Uterus (tissue), 4 donors: ENCODE data around the gene TSC2. TPM values are rescaled to one million over a fixed set of nuclear protein-coding genes. Genes with fewer than 3 reads are reported as not detected.

Source experiments
- DNase-seq, 2 donors: peaks; one replicate each; pipeline ENCODE4 v3.0.0-alpha.2; 2019 to 2020
- H3K27ac ChIP-seq, 2 donors: fragments of 200-600 bp; sonication (generic); 1 replicate in 1 of 2; 2 replicates in 1 of 2; pipeline ENCODE4 v1.5.1; 2016 to 2018
- H3K27me3 ChIP-seq, 2 donors: fragments of 200-600 bp; sonication (generic); one replicate each; pipeline ENCODE4 v1.5.1; 2018 to 2019; ENCODE audit warnings: control low read depth in 1 of 2
- H3K36me3 ChIP-seq, 2 donors: fragments of 200-600 bp; sonication (generic); one replicate each; pipeline ENCODE4 v1.5.1; 2019; ENCODE audit warnings: control low read depth in 1 of 2
- H3K4me1 ChIP-seq, 2 donors: fragments of 200-600 bp; sonication (generic); one replicate each; pipeline ENCODE4 v1.5.1; 2018 to 2019; ENCODE audit warnings: control low read depth in 1 of 2
- H3K4me3 ChIP-seq, 2 donors: fragments of 200-600 bp; sonication (generic); 1 replicate in 1 of 2; 2 replicates in 1 of 2; pipeline ENCODE4 v1.5.1; 2018 to 2019; ENCODE audit warnings: mild to moderate bottlenecking in 1 of 2
- H3K9me3 ChIP-seq, 2 donors: fragments of 200-600 bp; sonication (generic); one replicate each; pipeline ENCODE4 v1.5.1; 2019; ENCODE audit warnings: control low read depth in 1 of 2
- CTCF ChIP-seq, 4 experiments: fragments of 200-600 bp in 2 of 4; fragments of 450-650 bp in 2 of 4; sonication (generic) in 2 of 4; IDR thresholded peaks; one replicate each; pipeline ENCODE4 v1.5.1; 2016 to 2019; ENCODE audit warnings: antibody characterized with exemption in 4 of 4, mild to moderate bottlenecking in 2 of 4, moderate library complexity in 1 of 4
- POLR2A ChIP-seq, 2 donors: fragments of 450-650 bp; IDR thresholded peaks; one replicate each; pipeline ENCODE4 v1.6.1; 2016; ENCODE audit warnings: antibody characterized with exemption in 2 of 2, mild to moderate bottlenecking in 1 of 2, moderate library complexity in 1 of 2
- intact Hi-C: fragments of 100-400 bp; cut with DNase I; formaldehyde crosslinking; loops from one replicate; pipeline ENCODE4 v1.15.1; 2023; ENCODE audit warnings: low total_unique reads
- total RNA-seq, 4 donors: library from RNA; depleted of rRNA in 3 of 4; stranded (reverse); fragments of >200 nt in 3 of 4; gene quantifications; one replicate each; pipeline versions ENCODE4 v1.1.0 to v1.2.4, GENCODE V29; 2014 to 2023
- donor health status: DM: yes; HTN: yes; CAD: no.

The TSC2 gene
- total RNA-seq, 4 donors from 2014 or later: 53.8 to 347 (median 131) TPM

GRCh38 chr16:2079311-2079800 lies 31.6 kb downstream of the TSC2 start:
- no peaks in the 10 kb centered on the region for H3K27me3 ChIP-seq
- H3K4me1 ChIP-seq: no peaks in the 10 kb centered on the region
- intact Hi-C loops: no loop called here
- no peaks in the 10 kb centered on the region for H3K9me3 ChIP-seq
- no peak for TF ChIP-seq CTCF (IDR thresholded peaks at IDR 0.05)
- TF ChIP-seq POLR2A (IDR thresholded peaks at IDR 0.05): no peak
- DNase-seq: no peak
- no peaks in the 10 kb centered on the region for H3K36me3 ChIP-seq
- no peak overlapping the region for H3K4me3 ChIP-seq
- no peak overlapping the region for H3K27ac ChIP-seq

DNA sequence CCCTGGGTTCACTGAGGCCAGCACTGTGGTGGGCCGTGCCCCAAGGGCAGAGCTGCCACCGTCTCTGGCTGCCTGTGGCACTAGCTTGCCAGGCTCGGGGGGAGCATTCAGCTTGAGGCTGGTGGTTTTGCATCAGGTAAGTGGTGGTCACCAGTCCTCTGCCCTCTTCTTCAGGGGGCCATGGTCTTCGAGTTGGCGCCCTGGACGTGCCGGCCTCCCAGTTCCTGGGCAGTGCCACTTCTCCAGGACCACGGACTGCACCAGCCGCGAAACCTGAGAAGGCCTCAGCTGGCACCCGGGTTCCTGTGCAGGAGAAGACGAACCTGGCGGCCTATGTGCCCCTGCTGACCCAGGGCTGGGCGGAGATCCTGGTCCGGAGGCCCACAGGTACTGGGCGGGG lies 32.2 kb downstream of the TSC2 start:
- no peak overlapping the region for H3K27ac ChIP-seq
- H3K36me3 ChIP-seq: no peaks in the 10 kb centered on the region
- intact Hi-C loops: no loop called here
- no peak overlapping the region for H3K4me3 ChIP-seq
- no peaks in the 10 kb centered on the region for H3K9me3 ChIP-seq
- H3K27me3 ChIP-seq: no peaks in the 10 kb centered on the region
- H3K4me1 ChIP-seq: no peaks in the 10 kb centered on the region
- DNase-seq: no peak
- TF ChIP-seq POLR2A (IDR thresholded peaks at IDR 0.05) (no peak), CTCF (IDR thresholded peaks at IDR 0.05) (no peak)

DNA sequence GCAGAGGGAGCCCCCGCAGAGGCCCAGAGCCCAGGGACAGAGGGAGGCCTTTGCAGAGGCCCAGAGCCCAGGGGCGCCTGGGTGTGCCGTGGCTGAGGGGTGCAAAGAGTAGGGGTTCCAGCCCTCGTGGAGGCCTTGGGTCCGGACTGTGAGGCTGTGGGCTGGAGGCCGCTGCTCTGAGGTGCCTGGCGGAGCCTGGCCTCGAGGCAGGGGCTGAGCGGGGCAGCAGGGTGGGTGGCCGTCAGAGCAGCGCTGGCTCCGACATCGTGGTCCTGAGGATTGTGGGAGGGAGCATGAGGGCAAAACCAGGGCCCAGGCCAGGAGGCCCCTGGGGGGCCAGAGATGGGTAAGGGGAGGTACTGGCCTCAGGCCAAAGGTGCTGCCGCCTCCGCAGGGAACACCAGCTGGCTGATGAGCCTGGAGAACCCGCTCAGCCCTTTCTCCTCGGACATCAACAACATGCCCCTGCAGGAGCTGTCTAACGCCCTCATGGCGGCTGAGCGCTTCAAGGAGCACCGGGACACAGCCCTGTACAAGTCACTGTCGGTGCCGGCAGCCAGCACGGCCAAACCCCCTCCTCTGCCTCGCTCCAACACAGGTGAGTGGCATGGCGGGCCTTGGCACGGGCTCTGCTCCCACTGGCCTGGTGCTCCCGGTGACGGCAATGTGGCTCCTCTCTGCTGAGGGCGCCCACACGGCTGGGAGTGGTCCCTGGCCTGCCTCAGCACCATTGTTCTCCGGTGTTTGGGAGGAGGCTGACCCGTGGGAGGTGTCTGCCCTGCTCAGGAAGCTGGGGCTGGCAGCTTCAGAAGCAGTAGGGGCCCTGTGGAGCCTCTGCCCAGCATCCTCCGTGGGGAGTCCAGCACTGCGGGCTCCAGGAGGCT lies 33.7 kb downstream of the TSC2 start:
- peak overlapping the region; percentile 48 to 60 for H3K27ac ChIP-seq

GRCh38 chr16:2082171-2082982 lies 34.6 kb downstream of the TSC2 start:
- Histone ChIP-seq H3K27ac (peak overlapping the region; percentile 48 to 60), H3K36me3 (no peaks in the 10 kb centered on the region)
- intact Hi-C loops: no loop called here

More for the DNA sequence above, 33.7 kb downstream of the TSC2 start:
- no peak for DNase-seq
- TF ChIP-seq POLR2A (IDR thresholded peaks at IDR 0.05): no peak
- TF ChIP-seq CTCF (IDR thresholded peaks at IDR 0.05): no peak
- H3K9me3 ChIP-seq: no peaks in the 10 kb centered on the region
- H3K4me1 ChIP-seq: no peaks in the 10 kb centered on the region
- no peaks in the 10 kb centered on the region for H3K36me3 ChIP-seq
- no peak overlapping the region for H3K4me3 ChIP-seq
- intact Hi-C loops: no loop called here
- H3K27me3 ChIP-seq: no peaks in the 10 kb centered on the region

More at GRCh38 chr16:2082171-2082982, 34.6 kb downstream of the TSC2 start:
- peak; percentile 53 to 70 for DNase-seq
- Histone ChIP-seq H3K27me3 (no peaks in the 10 kb centered on the region), H3K9me3 (no peaks in the 10 kb centered on the region), H3K4me1 (no peaks in the 10 kb centered on the region), H3K4me3 (no peak overlapping the region)
- TF ChIP-seq POLR2A (IDR thresholded peaks at IDR 0.05): peak in 1 of 2 donors; percentile 28
- TF ChIP-seq CTCF (IDR thresholded peaks at IDR 0.05): no peak
